ENCODE results near the gene BIN1.

The BIN1 gene

GRCh38 chr2:127087791-127088495 is 19.0 kb downstream of the BIN1 start:
- H3K36me3 ChIP-seq (ENCODE audit: insufficient read depth, low read length): no peaks in the 10 kb centered on the region
- H3K4me3 ChIP-seq (ENCODE audit: low read depth in 1 of 2, low read length in 2 of 2): no peak overlapping the region
- no peak for ATAC-seq (ENCODE audit: insufficient read depth, low read depth)
- DNase-seq: no peak
- H3K9ac ChIP-seq (ENCODE audit: low read depth, low read length): no peak overlapping the region
- H4K20me1 ChIP-seq (ENCODE audit: insufficient read depth, low read length): no peaks in the 10 kb centered on the region
- no peaks in the 10 kb centered on the region for H3K79me2 ChIP-seq (ENCODE audit: insufficient read depth, low read length)
- TF ChIP-seq EZH2 (IDR thresholded peaks at IDR 0.05; ENCODE audit: borderline replicate concordance, low read depth, low read length, severe bottlenecking) (no peak), CTCF (IDR thresholded peaks at IDR 0.05; ENCODE audit: borderline replicate concordance, extremely low read depth, low read length, poor library complexity, severe bottlenecking) (no peak)
- H3K4me2 ChIP-seq (ENCODE audit: insufficient read depth, low read length): no peak overlapping the region
- no peak overlapping the region for H2AFZ ChIP-seq (ENCODE audit: low read depth, low read length)
- H3K9me3 ChIP-seq (ENCODE audit: insufficient read depth, low read length, severe bottlenecking): no peaks in the 10 kb centered on the region
- no peak overlapping the region for H3K27ac ChIP-seq (ENCODE audit: low read length)
- H3K4me1 ChIP-seq (ENCODE audit: insufficient read depth, low read length): no peaks in the 10 kb centered on the region
- no peaks in the 10 kb centered on the region for H3K27me3 ChIP-seq (ENCODE audit: insufficient read depth, low read length, poor library complexity)

DNA sequence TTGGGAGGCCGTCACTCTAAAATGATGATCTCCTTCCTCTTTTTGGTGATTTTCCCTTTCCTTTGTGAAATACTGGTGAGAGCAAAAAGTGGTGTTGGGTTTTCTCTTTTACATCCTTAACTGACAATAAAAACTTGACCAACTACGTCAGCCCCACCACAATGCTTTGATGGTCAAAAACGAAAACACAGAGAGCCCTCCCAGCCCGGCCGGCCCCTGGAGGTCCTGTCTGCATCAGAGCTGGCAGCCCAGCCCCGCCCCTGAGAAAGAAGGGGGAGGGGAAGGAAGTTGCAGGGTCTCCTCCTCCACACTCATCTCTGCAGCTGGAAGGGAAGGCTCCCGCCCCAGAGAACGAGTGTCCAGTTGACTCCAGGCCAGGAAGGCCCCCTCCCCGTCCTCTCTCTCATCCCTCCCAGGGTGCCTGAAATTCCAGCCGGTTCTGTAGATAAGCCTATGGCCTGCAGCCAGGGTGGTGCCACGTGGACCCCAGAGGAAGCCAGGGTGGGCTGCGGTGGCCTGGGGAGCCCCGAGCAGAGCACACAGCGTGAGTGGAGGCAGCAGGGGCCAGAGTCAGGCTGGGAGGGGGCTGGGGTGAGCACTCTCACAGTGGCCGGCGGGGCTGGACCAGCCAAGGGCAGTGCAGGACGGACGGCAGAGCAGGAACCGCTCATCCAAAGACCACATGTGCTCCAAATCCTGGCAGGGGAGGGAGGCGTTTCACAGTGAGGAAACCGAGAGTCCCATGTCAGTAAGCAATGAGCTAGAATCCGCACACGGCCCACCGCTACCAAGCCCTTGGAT is 19.8 kb downstream of the BIN1 start:
- no peak for DNase-seq
- H3K27ac ChIP-seq (ENCODE audit: low read length): no peak overlapping the region

GRCh38 chr2:127085317-127085681 is 21.7 kb downstream of the BIN1 start:
- 0 out of 2 replicates have a peak, but pooled peaks cover 2% of the 10 kb centered on the region for H4K20me1 ChIP-seq (ENCODE audit: insufficient read depth, low read length)
- no peak for TF ChIP-seq EZH2 (IDR thresholded peaks at IDR 0.05; ENCODE audit: borderline replicate concordance, low read depth, low read length, severe bottlenecking)
- no peak for TF ChIP-seq CTCF (IDR thresholded peaks at IDR 0.05; ENCODE audit: borderline replicate concordance, extremely low read depth, low read length, poor library complexity, severe bottlenecking)
- H3K4me1 ChIP-seq (ENCODE audit: insufficient read depth, low read length): no peaks in the 10 kb centered on the region
- no peaks in the 10 kb centered on the region for H3K27me3 ChIP-seq (ENCODE audit: insufficient read depth, low read length, poor library complexity)
- no peak for DNase-seq
- no peaks in the 10 kb centered on the region for H3K36me3 ChIP-seq (ENCODE audit: insufficient read depth, low read length)
- H2AFZ ChIP-seq (ENCODE audit: low read depth, low read length): no peak overlapping the region
- no peaks in the 10 kb centered on the region for H3K9me3 ChIP-seq (ENCODE audit: insufficient read depth, low read length, severe bottlenecking)
- peak; percentile 41; the same call in 1 of the 3 replicates for ATAC-seq (ENCODE audit: insufficient read depth, low read depth)
- no peak overlapping the region for H3K4me3 ChIP-seq (ENCODE audit: low read depth in 1 of 2, low read length in 2 of 2)
- no peak overlapping the region for H3K4me2 ChIP-seq (ENCODE audit: insufficient read depth, low read length)
- no peak overlapping the region for H3K9ac ChIP-seq (ENCODE audit: low read depth, low read length)
- no peaks in the 10 kb centered on the region for H3K79me2 ChIP-seq (ENCODE audit: insufficient read depth, low read length)
- H3K27ac ChIP-seq (ENCODE audit: low read length): no peak overlapping the region

More for the DNA sequence above, 19.8 kb downstream of the BIN1 start:
- no peaks in the 10 kb centered on the region for H3K79me2 ChIP-seq (ENCODE audit: insufficient read depth, low read length)
- ATAC-seq (ENCODE audit: insufficient read depth, low read depth): no peak
- no peak overlapping the region for H3K4me2 ChIP-seq (ENCODE audit: insufficient read depth, low read length)
- no peak overlapping the region for H3K9ac ChIP-seq (ENCODE audit: low read depth, low read length)
- no peaks in the 10 kb centered on the region for H3K4me1 ChIP-seq (ENCODE audit: insufficient read depth, low read length)
- no peaks in the 10 kb centered on the region for H3K27me3 ChIP-seq (ENCODE audit: insufficient read depth, low read length, poor library complexity)
- no peak overlapping the region for H2AFZ ChIP-seq (ENCODE audit: low read depth, low read length)
- no peaks in the 10 kb centered on the region for H3K9me3 ChIP-seq (ENCODE audit: insufficient read depth, low read length, severe bottlenecking)
- H4K20me1 ChIP-seq (ENCODE audit: insufficient read depth, low read length): no peaks in the 10 kb centered on the region
- TF ChIP-seq EZH2 (IDR thresholded peaks at IDR 0.05; ENCODE audit: borderline replicate concordance, low read depth, low read length, severe bottlenecking) (no peak), CTCF (IDR thresholded peaks at IDR 0.05; ENCODE audit: borderline replicate concordance, extremely low read depth, low read length, poor library complexity, severe bottlenecking) (no peak)
- H3K36me3 ChIP-seq (ENCODE audit: insufficient read depth, low read length): no peaks in the 10 kb centered on the region
- no peak overlapping the region for H3K4me3 ChIP-seq (ENCODE audit: low read depth in 1 of 2, low read length in 2 of 2)

Measured in DND-41 (cell line).